ENCODE measurements around the gene MAMDC4.
"Not testable (repeated sequence)": the region's sequence is repeated elsewhere in the genome, so short reads cannot be mapped to it uniquely, and the experiment has no call there.

Gene MAMDC4

DNA sequence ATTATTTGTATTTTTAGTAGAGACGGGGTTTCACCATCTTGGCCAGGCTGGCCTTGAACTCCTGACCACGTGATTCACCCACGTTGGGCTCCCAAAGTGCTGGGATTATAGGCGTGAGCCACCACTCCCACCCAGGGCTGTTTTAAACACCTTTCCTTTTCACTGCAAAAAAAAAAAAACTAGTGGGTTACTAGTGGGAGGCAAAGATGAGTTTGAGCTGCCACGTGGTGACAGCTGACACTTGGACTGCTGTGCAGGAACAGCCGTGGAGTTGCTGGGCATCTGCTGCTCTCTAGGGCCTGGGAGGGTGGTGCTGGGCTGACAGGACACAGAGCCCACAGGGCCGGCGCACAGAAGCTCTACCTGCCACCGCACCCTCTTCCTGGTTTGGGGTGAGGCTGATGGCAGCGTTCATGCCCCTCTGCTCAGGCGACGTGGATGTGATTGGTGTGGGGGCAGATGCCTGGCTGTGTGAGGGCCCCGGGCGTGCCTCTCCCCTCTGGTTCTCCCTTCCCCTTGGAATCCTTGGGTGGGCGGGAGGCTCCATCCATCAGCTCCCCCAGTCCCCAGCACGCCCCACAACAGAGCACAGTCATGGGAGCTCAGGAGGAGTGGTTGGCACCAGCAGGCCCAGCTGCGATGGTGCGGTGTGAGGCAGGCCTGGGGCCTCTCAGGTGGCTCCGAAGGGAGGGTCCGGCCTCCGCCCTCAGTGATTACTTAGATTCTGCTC is 27.5 kb upstream of the MAMDC4 start:
- no peak for DNase-seq (ENCODE audit: low spot score)

DNA sequence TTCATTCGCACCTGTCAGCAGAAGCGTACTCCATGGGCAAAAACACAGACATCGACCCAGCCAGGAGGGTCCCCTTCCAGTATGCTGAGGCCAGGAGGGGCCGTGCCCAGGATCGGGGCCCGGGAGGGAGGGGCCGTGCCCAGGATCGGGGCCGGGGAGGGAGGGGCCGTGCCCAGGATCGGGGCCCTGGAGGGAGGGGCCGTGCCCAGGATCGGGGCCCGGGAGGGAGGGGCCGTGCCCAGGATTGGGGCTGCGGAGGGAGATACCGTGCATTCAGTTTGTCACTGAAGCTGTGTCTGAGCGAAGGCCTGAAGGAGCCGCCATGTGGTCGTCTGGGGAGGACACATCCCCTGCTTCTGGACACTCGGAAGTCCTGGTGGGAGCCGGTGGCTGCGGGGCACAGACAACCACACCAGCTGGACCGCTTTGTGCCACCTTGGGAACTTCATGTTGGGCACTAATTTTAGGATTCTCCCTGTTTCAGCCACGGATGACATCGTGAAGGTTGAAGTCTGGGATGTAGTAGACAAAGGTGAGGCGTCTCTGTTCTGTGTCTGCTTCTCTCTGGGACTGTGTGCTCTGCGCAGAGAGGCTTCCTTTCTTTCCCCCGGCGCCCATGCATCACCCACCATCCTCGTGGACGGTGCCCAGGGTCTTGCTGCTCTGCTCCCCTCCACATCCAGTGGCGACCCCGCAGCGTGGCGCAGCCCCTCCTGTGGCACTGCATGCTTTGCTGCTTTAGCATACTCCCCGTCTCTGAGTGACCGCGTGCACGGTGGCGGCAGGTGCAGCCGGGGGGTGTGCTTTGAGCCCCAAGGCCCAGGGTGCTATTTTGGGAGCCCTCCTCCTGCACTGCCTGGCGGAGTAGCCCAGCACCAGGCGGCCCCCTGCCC is 26.6 kb upstream of the MAMDC4 start:
- DNase-seq (ENCODE audit: low spot score): no peak

DNA sequence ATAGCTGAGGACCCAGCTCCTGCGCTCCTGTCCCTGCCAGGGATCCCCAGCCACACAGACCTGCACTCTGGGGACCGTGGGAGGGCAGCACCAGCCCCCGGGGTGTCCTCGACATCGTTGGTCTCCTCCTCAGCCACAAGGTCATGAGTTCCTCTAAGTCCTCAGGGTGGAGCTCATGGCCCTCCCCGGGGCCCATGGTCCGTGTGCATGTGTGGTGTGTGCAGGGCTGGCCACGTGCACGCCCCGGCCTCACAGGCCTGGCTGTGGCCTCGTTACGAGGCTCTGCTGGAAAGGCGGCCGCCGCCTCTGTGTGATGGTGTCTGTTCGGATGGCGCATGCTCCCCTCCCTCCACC is 26.0 kb upstream of the MAMDC4 start:
- no peak for DNase-seq (ENCODE audit: low spot score)

DNA sequence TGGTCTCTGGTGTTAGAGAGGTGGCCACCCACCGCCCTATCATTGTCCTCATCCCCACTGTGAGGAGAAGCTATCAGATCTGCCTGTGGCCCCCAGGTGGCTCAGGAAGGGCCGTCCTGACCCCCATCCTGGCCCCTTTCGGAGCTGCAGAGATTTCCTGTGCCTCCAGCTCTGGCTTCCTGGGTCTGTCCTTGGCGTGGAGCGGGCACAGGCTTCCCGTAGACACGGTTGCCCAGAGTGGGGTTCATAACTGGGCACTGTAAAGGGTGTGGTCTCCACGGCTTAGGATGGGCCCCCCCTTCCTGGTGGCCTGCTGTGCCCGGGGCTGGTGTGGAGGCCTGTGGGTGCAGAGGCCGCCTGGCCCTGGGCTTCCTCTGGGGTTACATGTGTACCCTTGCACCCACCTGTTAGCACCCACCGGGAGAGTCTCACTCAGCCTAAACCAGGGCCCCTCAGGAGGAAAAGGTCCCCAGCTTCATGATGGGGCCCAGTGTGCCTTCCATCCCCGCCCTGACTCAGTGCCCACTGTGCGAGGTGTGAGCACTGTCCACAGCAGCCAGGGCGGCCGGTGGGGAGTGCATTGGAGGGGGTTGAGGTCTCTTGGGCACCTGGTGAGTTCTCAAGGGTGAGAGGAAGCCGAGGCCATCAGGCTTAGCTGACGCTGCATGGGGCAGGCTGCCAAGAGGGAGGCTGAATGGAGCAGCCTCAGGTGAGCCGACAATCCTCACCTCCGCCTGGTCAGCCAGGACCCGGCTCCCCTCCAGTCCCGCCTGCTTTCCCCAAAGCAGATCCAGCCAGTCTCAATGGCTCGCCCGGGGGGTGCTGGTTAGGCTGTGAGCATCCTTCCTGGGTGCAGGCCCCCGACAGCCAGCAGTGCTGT is 25.2 kb upstream of the MAMDC4 start:
- no peak for DNase-seq (ENCODE audit: low spot score)

DNA sequence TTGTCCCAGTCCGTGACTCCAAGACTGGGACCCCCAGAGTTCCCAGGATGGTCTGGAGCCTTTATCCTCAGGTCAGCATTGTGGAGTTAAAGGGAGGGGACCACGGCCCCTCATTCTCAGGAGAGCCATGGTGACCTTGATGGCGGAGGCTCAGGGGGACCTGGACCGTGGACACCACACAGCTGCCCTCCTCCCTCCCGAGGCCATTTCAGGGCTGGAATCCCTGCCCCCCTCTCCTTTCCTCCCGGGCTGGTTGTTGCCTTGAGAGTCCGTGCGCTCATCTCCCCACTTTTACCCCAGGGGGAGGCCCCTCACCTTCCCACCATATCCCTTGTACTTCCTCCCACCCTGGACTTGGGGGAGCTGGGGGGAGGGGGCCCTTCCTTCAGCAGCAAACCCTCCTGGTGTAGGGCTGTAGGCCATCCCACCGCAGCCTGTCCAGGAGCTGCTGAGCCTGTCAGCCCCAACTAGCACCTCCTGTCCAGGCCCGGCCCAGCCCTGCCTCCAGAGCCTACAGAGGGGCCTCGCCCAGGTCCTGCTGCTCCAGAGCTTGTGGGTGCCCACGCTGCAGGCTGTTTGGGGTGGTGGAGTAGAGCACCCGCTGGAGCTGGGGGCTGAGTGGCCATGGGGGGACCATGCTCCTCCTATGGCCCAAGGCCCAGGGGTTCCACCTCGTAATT is 24.2 kb upstream of the MAMDC4 start:
- DNase-seq (ENCODE audit: low spot score): no peak

- no peak for DNase-seq (ENCODE audit: low spot score)
Observed at GRCh38 chr9:136828474-136829140, 23.5 kb upstream of the MAMDC4 start.

- DNase-seq (ENCODE audit: low spot score): no peak
Observed at GRCh38 chr9:136829412-136829811, 22.7 kb upstream of the MAMDC4 start.

DNA sequence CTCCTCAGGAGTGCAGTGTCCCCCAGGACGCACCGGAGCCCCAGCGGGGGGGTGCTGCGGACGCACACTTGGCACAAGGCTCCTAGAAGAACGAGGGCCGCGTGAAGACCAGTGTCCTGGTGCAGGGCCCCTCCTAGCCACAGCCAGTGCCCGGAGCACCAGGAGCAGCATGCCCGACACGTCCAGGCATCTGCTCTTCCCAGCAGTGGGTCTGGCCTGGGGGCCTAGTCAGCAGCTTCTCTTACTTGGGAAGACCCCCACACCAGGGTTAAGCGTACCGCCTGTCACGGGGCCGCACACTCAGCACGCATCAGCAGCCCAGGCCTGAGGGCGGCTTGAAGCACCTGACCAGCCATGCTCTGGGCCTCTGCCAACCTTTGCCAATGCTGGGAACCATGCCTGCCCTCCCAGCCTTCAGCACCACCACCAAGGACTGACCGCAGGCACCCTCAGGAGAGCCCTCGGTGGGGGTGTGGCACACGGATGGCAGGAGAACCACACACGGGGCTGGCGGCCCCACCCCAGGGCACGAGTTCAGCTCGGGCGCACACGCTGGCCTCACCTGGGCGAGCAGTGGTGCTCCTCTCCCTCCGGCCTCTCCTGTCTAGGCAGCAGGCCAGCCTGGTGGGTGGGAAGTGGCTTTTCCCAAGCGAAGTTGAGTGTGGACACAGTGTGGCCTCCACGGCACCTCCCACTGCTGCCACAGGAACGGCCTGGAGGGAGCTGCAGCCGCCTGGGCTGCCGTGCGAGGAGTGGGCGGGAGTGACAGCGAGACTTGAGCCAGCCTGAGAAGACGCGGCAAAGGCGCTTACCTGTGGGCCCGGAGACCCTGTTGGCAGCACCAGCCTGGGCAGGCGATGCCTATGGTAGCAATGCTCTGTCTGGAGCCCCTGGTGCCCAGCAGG is 21.9 kb upstream of the MAMDC4 start:
- DNase-seq (ENCODE audit: low spot score): no peak

- no peak for DNase-seq (ENCODE audit: low spot score)
Observed at GRCh38 chr9:136831002-136831719, 21.0 kb upstream of the MAMDC4 start.

GRCh38 chr9:136831720-136832104 is 20.4 kb upstream of the MAMDC4 start:
- DNase-seq (ENCODE audit: low spot score): no peak

DNA sequence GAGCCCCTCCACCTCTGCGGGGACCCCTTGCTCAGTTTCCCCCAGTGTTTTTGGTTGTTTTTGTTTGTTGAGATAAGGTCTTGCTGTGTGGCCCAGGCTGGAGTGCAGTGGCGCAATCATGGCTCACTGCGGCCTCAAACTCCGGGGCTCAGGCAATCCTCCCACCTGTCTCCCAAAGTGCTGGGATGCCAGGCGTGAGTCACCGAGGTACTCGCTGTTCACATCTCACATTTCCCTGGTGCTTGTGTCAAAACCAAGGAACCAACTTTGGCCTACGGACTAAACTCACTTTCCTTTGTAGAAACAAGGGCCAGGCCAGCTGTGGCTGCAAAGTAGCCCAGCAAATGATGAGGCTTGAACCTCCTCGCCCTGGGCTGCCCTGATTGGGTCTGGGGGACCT is 19.6 kb upstream of the MAMDC4 start:
- DNase-seq (ENCODE audit: low spot score): no peak

DNA sequence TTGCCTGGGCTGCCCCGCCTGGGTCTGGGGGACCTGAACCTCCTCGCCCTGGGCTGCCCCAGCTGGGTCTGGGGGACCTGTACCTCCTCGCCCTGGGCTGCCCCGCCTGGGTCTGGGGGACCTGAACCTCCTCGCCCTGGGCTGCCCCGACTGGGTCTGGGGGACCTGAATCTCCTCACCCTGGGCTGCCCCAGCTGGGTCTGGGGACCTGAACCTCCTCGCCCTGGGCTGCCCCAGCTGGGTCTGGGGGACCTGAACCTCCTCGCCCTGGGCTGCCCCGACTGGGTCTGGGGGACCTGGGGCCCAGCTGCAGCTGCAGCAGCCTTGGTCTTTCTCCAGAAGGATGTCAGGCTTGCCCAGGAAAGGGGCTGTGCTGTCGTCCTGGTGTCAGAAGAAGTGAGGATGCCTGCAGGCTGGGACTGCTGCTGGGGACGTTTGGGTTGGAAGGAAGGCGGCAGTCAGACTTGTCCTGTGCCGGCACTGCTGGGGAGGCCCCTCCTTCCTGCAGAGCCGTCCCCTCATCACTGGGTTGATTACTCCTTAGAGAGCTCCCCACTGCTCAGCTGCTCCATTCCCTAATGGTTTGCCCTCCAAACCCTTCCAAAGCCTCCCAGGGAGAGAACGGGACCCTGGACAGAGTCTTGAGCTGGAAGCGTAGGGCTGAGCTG is 18.6 kb upstream of the MAMDC4 start:
- not testable (repeated sequence) for DNase-seq (ENCODE audit: low spot score)

GRCh38 chr9:136835162-136835931 is 16.8 kb upstream of the MAMDC4 start:
- no peak for DNase-seq (ENCODE audit: low spot score)

- DNase-seq (ENCODE audit: low spot score): no peak
Observed at GRCh38 chr9:136835932-136836904, 15.9 kb upstream of the MAMDC4 start.

DNA sequence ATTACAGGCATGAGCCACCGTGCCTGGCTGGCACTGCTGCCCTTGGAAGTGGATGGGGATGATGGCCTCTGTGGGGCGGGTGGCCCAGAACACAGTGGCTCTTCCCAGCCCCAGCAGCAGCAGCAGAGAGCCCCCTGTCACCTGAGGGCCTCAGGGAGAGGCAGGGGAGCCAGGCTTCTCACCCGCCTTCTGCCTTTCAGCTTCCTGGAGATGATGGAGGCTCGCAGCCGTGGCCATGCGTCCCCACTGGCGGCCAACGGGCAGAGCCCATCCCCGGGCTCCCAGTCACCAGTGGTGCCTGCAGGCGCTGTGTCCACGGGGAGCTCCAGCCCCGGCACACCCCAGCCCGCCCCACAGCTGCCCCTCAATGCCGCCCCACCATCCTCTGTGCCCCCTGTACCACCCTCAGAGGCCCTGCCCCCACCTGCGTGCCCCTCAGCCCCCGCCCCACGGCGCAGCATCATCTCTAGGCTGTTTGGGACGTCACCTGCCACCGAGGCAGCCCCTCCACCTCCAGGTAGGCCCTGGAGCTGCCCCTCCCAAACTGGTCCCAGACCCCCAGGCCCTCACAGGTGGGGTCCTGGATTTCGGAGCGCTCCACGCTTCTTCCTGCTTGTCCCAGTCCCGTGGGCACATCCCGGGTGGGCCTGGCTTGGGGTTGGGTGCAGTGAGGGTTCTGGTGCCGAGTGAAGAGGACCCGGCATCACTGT is 14.8 kb upstream of the MAMDC4 start:
- no peak for DNase-seq (ENCODE audit: low spot score)

- DNase-seq (ENCODE audit: low spot score): not testable (repeated sequence)
Observed at GRCh38 chr9:136837856-136838277, 14.3 kb upstream of the MAMDC4 start.

All from SK-N-DZ (cell line).